ENCODE data around the gene KLC4. TPM values are rescaled to one million over a fixed set of nuclear protein-coding genes. Genes with fewer than 3 reads are reported as not detected.

KLC4 gene
- total RNA-seq, 1 donor from 2014 or later, result 12.6 TPM

DNA sequence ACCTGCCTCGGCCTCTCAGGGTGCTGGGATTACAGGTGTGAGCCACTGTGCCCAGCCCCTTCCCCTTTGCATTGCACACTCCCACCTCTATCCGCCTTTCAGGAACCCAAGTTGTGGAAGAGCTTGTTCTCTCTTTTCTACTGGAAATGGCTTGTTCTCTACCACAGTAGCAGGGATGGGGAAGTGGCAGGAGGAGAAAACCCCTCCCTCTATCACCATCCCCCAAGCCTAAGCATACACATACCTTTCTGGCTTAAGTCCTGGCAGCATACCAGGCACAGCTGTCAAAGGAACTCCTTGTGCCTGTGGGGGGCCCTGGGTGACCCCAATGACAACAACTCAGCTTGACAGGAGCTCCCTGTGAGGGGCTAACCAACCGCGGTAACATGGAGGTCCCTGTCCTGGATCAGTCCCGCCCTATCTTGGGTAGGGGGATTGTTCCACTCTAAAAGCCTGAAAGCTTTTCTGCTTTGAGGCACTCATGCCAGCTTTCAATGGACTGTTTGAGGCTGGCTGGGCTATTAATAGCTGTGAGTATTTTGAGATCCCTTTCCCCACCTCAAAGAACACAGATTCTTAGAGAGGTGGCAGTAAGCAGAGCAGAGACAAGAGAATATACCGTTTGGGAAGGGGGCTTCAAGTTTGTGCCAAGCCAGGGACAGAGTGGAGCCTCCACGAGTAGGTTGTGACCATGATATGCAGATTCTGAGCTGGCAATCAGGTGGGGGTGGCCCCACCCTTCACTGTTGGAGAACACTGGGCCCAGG is 43.1 kb upstream of the KLC4 start:
- no peaks in the 10 kb centered on the region for H3K9me3 ChIP-seq (ENCODE audit: low read depth)
- no peaks in the 10 kb centered on the region for H3K36me3 ChIP-seq
- H3K4me2 ChIP-seq, result peak overlapping the region; percentile 29
- no peak for TF ChIP-seq EZH2phosphoT487 (IDR thresholded peaks at IDR 0.05)
- H3K27ac ChIP-seq, result no peak overlapping the region
- H3K9me3 Mint-ChIP-seq, result no peaks in the 10 kb centered on the region
- DNase-seq (ENCODE audit: low spot score), result peak; percentile 33
- H3K4me3 ChIP-seq, result no peak overlapping the region
- H3K36me3 Mint-ChIP-seq, result peaks cover 12% of the 10 kb centered on the region
- H3K4me3 Mint-ChIP-seq, result peak overlapping the region; percentile 72
- peaks cover 58% of the 10 kb centered on the region for H3K79me2 ChIP-seq (ENCODE audit: low read depth)
- H3K4me1 ChIP-seq, result peaks cover 22% of the 10 kb centered on the region
- peaks cover 16% of the 10 kb centered on the region for H4K20me1 ChIP-seq (ENCODE audit: low read depth)
- peaks cover 10% of the 10 kb centered on the region for H3K27me3 Mint-ChIP-seq (ENCODE audit: insufficient read depth, low read depth)
- no peaks in the 10 kb centered on the region for H3K27me3 ChIP-seq
- H3K4me1 Mint-ChIP-seq, result peaks cover 36% of the 10 kb centered on the region
- peak overlapping the region; percentile 83 for H3K27ac Mint-ChIP-seq
- H3F3A ChIP-seq (ENCODE audit: low read depth), result peaks cover 32% of the 10 kb centered on the region
- no peak overlapping the region for H3K9ac ChIP-seq
- no peak overlapping the region for H2AFZ ChIP-seq (replicated peaks)

DNA sequence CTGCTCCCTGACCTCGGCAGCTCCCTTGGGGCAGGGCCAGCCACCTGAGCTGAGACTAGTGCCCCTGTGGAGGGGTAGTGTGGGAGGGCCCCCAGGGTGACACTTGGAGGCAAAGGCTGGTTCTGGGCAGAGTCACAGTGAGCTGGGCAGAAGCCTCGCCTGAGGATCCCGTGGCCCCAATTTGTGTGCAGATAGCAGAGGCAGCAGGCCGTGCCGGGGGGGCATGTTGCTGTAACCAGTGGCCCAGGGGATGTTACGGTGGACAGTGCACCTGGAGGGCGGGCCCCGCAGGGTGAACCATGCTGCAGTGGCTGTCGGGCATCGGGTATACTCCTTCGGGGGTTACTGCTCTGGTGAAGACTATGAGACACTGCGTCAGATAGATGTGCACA is 42.5 kb upstream of the KLC4 start:
- DNase-seq (ENCODE audit: low spot score), result no peak
- no peaks in the 10 kb centered on the region for H3K36me3 ChIP-seq
- H3K4me3 ChIP-seq, result no peak overlapping the region
- Mint-ChIP-seq H3K27ac (no peak overlapping the region), H3K27me3 (ENCODE audit: insufficient read depth, low read depth) (peaks cover 10% of the 10 kb centered on the region), H3K36me3 (peaks cover 13% of the 10 kb centered on the region), H3K4me3 (no peak overlapping the region), H3K4me1 (peaks cover 32% of the 10 kb centered on the region), H3K9me3 (no peaks in the 10 kb centered on the region)
- H4K20me1 ChIP-seq (ENCODE audit: low read depth), result peaks cover 16% of the 10 kb centered on the region
- H3K9ac ChIP-seq, result no peak overlapping the region
- peaks cover 35% of the 10 kb centered on the region for H3F3A ChIP-seq (ENCODE audit: low read depth)
- peaks cover 56% of the 10 kb centered on the region for H3K79me2 ChIP-seq (ENCODE audit: low read depth)
- peaks cover 22% of the 10 kb centered on the region for H3K4me1 ChIP-seq
- TF ChIP-seq, protein P1, sequence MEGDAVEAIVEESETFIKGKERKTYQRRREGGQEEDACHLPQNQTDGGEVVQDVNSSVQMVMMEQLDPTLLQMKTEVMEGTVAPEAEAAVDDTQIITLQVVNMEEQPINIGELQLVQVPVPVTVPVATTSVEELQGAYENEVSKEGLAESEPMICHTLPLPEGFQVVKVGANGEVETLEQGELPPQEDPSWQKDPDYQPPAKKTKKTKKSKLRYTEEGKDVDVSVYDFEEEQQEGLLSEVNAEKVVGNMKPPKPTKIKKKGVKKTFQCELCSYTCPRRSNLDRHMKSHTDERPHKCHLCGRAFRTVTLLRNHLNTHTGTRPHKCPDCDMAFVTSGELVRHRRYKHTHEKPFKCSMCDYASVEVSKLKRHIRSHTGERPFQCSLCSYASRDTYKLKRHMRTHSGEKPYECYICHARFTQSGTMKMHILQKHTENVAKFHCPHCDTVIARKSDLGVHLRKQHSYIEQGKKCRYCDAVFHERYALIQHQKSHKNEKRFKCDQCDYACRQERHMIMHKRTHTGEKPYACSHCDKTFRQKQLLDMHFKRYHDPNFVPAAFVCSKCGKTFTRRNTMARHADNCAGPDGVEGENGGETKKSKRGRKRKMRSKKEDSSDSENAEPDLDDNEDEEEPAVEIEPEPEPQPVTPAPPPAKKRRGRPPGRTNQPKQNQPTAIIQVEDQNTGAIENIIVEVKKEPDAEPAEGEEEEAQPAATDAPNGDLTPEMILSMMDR (IDR thresholded peaks at IDR 0.05), result no peak
- TF ChIP-seq EZH2 (IDR thresholded peaks at IDR 0.05), result no peak
- H2AFZ ChIP-seq (replicated peaks), result no peak overlapping the region
- H3K9me3 ChIP-seq (ENCODE audit: low read depth), result no peaks in the 10 kb centered on the region
- H3K27ac ChIP-seq, result no peak overlapping the region
- no peaks in the 10 kb centered on the region for H3K27me3 ChIP-seq
- H3K4me2 ChIP-seq, result no peak overlapping the region

- Histone ChIP-seq H3K9ac (no peak overlapping the region), H3K4me2 (no peak overlapping the region), H3F3A (ENCODE audit: low read depth) (peaks cover 34% of the 10 kb centered on the region), H3K9me3 (ENCODE audit: low read depth) (no peaks in the 10 kb centered on the region), H3K36me3 (no peaks in the 10 kb centered on the region), H2AFZ (replicated peaks) (no peak overlapping the region), H3K27ac (no peak overlapping the region), H3K27me3 (no peaks in the 10 kb centered on the region), H3K4me3 (no peak overlapping the region), H3K4me1 (peaks cover 13% of the 10 kb centered on the region), H4K20me1 (ENCODE audit: low read depth) (peaks cover 11% of the 10 kb centered on the region), H3K79me2 (ENCODE audit: low read depth) (peaks cover 62% of the 10 kb centered on the region)
- Mint-ChIP-seq H3K27me3 (ENCODE audit: insufficient read depth, low read depth) (peaks cover 7% of the 10 kb centered on the region), H3K4me1 (peaks cover 16% of the 10 kb centered on the region), H3K36me3 (peaks cover 5% of the 10 kb centered on the region), H3K27ac (no peak overlapping the region), H3K9me3 (no peaks in the 10 kb centered on the region), H3K4me3 (no peak overlapping the region)
- DNase-seq (ENCODE audit: low spot score), result no peak
- no peak for TF ChIP-seq EZH2phosphoT487 (IDR thresholded peaks at IDR 0.05)
- TF ChIP-seq, protein P1 (IDR thresholded peaks at IDR 0.05), result no peak
- no peak for TF ChIP-seq EZH2 (IDR thresholded peaks at IDR 0.05)
Observed at GRCh38 chr6:43019152-43019551, 40.3 kb upstream of the KLC4 start.

DNA sequence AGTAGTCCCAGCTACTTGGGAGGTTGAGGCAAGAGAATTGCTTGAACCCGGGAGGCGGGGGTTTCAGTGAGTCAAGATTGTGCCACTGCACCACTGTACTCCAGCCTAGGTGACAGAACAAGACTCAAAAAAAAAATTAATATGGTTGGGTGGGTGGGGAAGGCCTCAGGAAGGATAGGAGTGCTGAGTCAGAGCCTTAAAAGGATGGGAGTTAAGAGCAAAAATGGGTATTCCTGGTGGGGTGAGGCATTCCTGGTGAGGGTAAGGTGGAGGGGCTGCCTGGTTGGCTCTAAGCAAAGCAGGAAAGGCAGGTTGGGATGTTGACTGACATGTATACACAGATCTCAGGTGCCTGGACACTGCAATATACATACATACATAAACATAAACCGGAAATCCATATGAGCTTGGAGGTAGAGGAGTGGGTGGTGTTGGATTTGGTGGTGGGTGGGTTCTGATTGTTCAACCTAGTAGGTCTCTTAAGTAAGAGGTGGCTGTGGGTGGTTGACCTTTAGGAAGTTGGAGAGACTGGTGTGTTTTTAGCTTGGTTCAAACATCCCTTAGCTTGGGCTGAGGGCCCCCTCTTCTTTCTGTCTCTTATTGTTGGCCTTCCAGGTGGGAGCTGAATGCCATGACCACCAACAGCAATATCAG is 39.3 kb upstream of the KLC4 start:
- Histone ChIP-seq H3K27ac (no peak overlapping the region), H2AFZ (replicated peaks) (no peak overlapping the region)

More for the DNA sequence above, 39.3 kb upstream of the KLC4 start:
- no peak overlapping the region for H3K4me3 ChIP-seq
- peaks cover 11% of the 10 kb centered on the region for H4K20me1 ChIP-seq (ENCODE audit: low read depth)
- no peaks in the 10 kb centered on the region for H3K36me3 ChIP-seq
- H3K4me3 Mint-ChIP-seq, result peak overlapping the region; percentile 81
- peaks cover 7% of the 10 kb centered on the region for H3K27me3 Mint-ChIP-seq (ENCODE audit: insufficient read depth, low read depth)
- H3K4me1 Mint-ChIP-seq, result peaks cover 8% of the 10 kb centered on the region
- no peak overlapping the region for H3K27ac Mint-ChIP-seq
- H3K36me3 Mint-ChIP-seq, result peaks cover 8% of the 10 kb centered on the region
- no peaks in the 10 kb centered on the region for H3K9me3 Mint-ChIP-seq
- H3K79me2 ChIP-seq (ENCODE audit: low read depth), result peaks cover 63% of the 10 kb centered on the region
- H3K4me2 ChIP-seq, result peak overlapping the region; percentile 84
- H3F3A ChIP-seq (ENCODE audit: low read depth), result peaks cover 31% of the 10 kb centered on the region
- H3K27me3 ChIP-seq, result no peaks in the 10 kb centered on the region
- no peak overlapping the region for H3K9ac ChIP-seq
- no peak for DNase-seq (ENCODE audit: low spot score)
- TF ChIP-seq EZH2phosphoT487 (IDR thresholded peaks at IDR 0.05) (no peak), EZH2 (IDR thresholded peaks at IDR 0.05) (no peak)
- TF ChIP-seq, protein P1 (IDR thresholded peaks at IDR 0.05), result no peak
- peaks cover 11% of the 10 kb centered on the region for H3K4me1 ChIP-seq
- no peaks in the 10 kb centered on the region for H3K9me3 ChIP-seq (ENCODE audit: low read depth)

Measured in neural progenitor cell (in vitro differentiated cells).